Liver (tissue), 9 donors: Measurements from ENCODE around the gene MYO18A. TPM values are rescaled to one million over a fixed set of nuclear protein-coding genes. Genes with fewer than 3 reads are reported as not detected.

ENCODE experiments used
- DNase-seq: peaks from one replicate; pipeline ENCODE4 v3.0.0-alpha.2; 2017; ENCODE audit warnings: low spot score
- H3K27ac ChIP-seq, 2 donors: one replicate each; pipeline ENCODE4 v1.7.0; 2013; ENCODE audit warnings: inconsistent platforms in 2 of 2, low read length in 2 of 2, control low read depth in 1 of 2, low read depth in 1 of 2, mild to moderate bottlenecking in 1 of 2
- H3K27me3 ChIP-seq, 4 donors: one replicate each; pipeline versions ENCODE4 v1.6.1 to v1.7.0; 2013; ENCODE audit warnings: low read length in 3 of 4, inconsistent platforms in 1 of 4, mild to moderate bottlenecking in 1 of 4, moderate library complexity in 1 of 4; ENCODE audit not compliant: control insufficient read depth in 4 of 4, insufficient read depth in 4 of 4
- H3K36me3 ChIP-seq, 4 donors: one replicate each; pipeline versions ENCODE4 v1.6.1 to v1.7.0; 2013; ENCODE audit warnings: low read length in 3 of 4, mild to moderate bottlenecking in 3 of 4, low read depth in 1 of 4, moderate library complexity in 1 of 4; ENCODE audit not compliant: control insufficient read depth in 4 of 4, insufficient read depth in 3 of 4
- H3K4me1 ChIP-seq, 4 donors: one replicate each; pipeline versions ENCODE4 v1.6.1 to v1.7.0; 2013; ENCODE audit warnings: low read length in 3 of 4, mild to moderate bottlenecking in 3 of 4, moderate library complexity in 1 of 4; ENCODE audit not compliant: control insufficient read depth in 4 of 4, insufficient read depth in 4 of 4
- H3K4me3 ChIP-seq, 3 donors: one replicate each; pipeline versions ENCODE4 v1.6.1 to v1.7.0; 2013; ENCODE audit warnings: low read length in 3 of 3, control low read depth in 1 of 3, low read depth in 1 of 3, mild to moderate bottlenecking in 1 of 3
- H3K9ac ChIP-seq, 2 donors: one replicate each; pipeline ENCODE4 v1.7.0; 2013; ENCODE audit warnings: low read length in 2 of 2, mild to moderate bottlenecking in 2 of 2, moderate library complexity in 2 of 2, control low read depth in 1 of 2, low read depth in 1 of 2
- H3K9me3 ChIP-seq, 4 donors: one replicate each; pipeline versions ENCODE4 v1.6.1 to v1.7.0; 2013; ENCODE audit warnings: low read length in 3 of 4; ENCODE audit not compliant: control insufficient read depth in 4 of 4
- ATF3 ChIP-seq: IDR thresholded peaks from 2 replicates; pipeline ENCODE4 v1.6.1; 2016; ENCODE audit warnings: antibody characterized with exemption
- CTCF ChIP-seq: fragments of 150-350 bp; IDR thresholded peaks from 2 replicates; pipeline ENCODE4 v1.5.1; 2017; ENCODE audit warnings: improper control_type of control experiment, low read depth, low read length; ENCODE audit not compliant: missing input control
- EGR1 ChIP-seq, 2 donors: IDR thresholded peaks; 2 replicates each; pipeline ENCODE4 v1.6.1; 2016 to 2018; ENCODE audit warnings: antibody characterized with exemption in 2 of 2, low read depth in 2 of 2
- FOXA1 ChIP-seq: IDR thresholded peaks from 2 replicates; pipeline ENCODE4 v1.6.1; 2016; ENCODE audit warnings: antibody characterized with exemption
- FOXA2 ChIP-seq: IDR thresholded peaks from 2 replicates; pipeline ENCODE4 v1.6.1; 2016; ENCODE audit warnings: antibody characterized with exemption
- GABPA ChIP-seq, 2 donors: IDR thresholded peaks in 1 of 2; conservative IDR thresholded peaks in 1 of 2; 2 replicates each; pipeline ENCODE4 v1.6.1; 2016; ENCODE audit warnings: antibody characterized with exemption in 2 of 2, mild to moderate bottlenecking in 1 of 2, moderate library complexity in 1 of 2
- HNF4A ChIP-seq, 2 donors: conservative IDR thresholded peaks; 2 replicates each; pipeline ENCODE4 v1.6.1; 2016; ENCODE audit warnings: antibody characterized with exemption in 2 of 2, mild to moderate bottlenecking in 2 of 2
- HNF4G ChIP-seq: IDR thresholded peaks from 2 replicates; pipeline ENCODE4 v1.6.1; 2016; ENCODE audit warnings: antibody characterized with exemption
- JUND ChIP-seq, 2 donors: IDR thresholded peaks; 2 replicates each; pipeline ENCODE4 v1.6.1; 2016; ENCODE audit warnings: antibody characterized with exemption in 2 of 2
- MAX ChIP-seq: IDR thresholded peaks from 2 replicates; pipeline ENCODE4 v1.6.1; 2016; ENCODE audit warnings: antibody characterized with exemption
- NR2F2 ChIP-seq: IDR thresholded peaks from 2 replicates; pipeline ENCODE4 v1.6.1; 2016; ENCODE audit warnings: antibody characterized with exemption
- RAD21 ChIP-seq, 2 donors: IDR thresholded peaks; 2 replicates each; pipeline ENCODE4 v1.6.1; 2016; ENCODE audit warnings: antibody characterized with exemption in 2 of 2, mild to moderate bottlenecking in 2 of 2
- REST ChIP-seq: IDR thresholded peaks from 2 replicates; pipeline ENCODE4 v1.6.1; 2016; ENCODE audit warnings: antibody characterized with exemption, mild to moderate bottlenecking
- RXRA ChIP-seq, 2 donors: IDR thresholded peaks; 2 replicates each; pipeline ENCODE4 v1.6.1; 2017 to 2018; ENCODE audit warnings: antibody characterized with exemption in 2 of 2, mild to moderate bottlenecking in 1 of 2
- SP1 ChIP-seq: IDR thresholded peaks from 2 replicates; pipeline ENCODE4 v1.6.1; 2018; ENCODE audit warnings: antibody characterized with exemption, mild to moderate bottlenecking
- TAF1 ChIP-seq: conservative IDR thresholded peaks from 2 replicates; pipeline ENCODE4 v1.6.1; 2016; ENCODE audit warnings: antibody characterized with exemption, mild to moderate bottlenecking
- YY1 ChIP-seq: IDR thresholded peaks from 2 replicates; pipeline ENCODE4 v1.6.1; 2016; ENCODE audit warnings: antibody characterized with exemption, mild to moderate bottlenecking
- ZBTB33 ChIP-seq: IDR thresholded peaks from 2 replicates; pipeline ENCODE4 v1.6.1; 2016; ENCODE audit warnings: antibody characterized with exemption
- WGBS: extraction: QIAGEN DNeasy Blood & Tissue Kit; methylation state at CpG from one replicate; pipeline ENCODE4 v1.1.7; 2013; 5-methylcytosine and 5-hydroxymethylcytosine counted together
- polyA plus RNA-seq, 2 donors: library from polyadenylated mRNA; stranded (reverse) in 1 of 2; unstranded in 1 of 2; fragments of 200-250 nt in 1 of 2; fragments of >200 nt in 1 of 2; fragmentation: Nextera tagmentation in 1 of 2; extraction: Ambion mirVana in 1 of 2; gene quantifications; one replicate each; pipeline versions ENCODE4 v1.2.1 to v1.2.3, GENCODE V29; 2013 to 2015
- total RNA-seq, 2 donors: library from RNA; depleted of rRNA; stranded (reverse); fragments of >200 nt; gene quantifications; one replicate each; pipeline ENCODE4 v1.2.3, GENCODE V29; 2014
- donor health status: healthy.
- donor health status: healthy.
- donor health status: healthy.
- donor health status: healthy.
- donor health status: healthy.

Gene MYO18A
- total and polyA plus RNA-seq, 4 donors, result 26.3 to 81.6 (median 37.3) TPM

GRCh38 chr17:29090108-29090507 is 90.1 kb downstream of the MYO18A start:
- TF ChIP-seq FOXA2 (no peak), SP1 (no peak), HNF4A (conservative IDR thresholded peaks at IDR 0.05) (no peak), ATF3 (no peak), JUND (IDR thresholded peaks at IDR 0.05) (no peak), NR2F2 (no peak), HNF4G (no peak), YY1 (no peak), MAX (no peak), FOXA1 (no peak), TAF1 (no peak), REST (no peak), EGR1 (IDR thresholded peaks at IDR 0.05; ENCODE audit: low read depth in 2 of 2) (no peak)
- DNase-seq, result no peak
- Histone ChIP-seq H3K4me1 (no peaks in the 10 kb centered on the region), H3K9me3 (no peaks in the 10 kb centered on the region), H3K27ac (no peak overlapping the region), H3K9ac (no peak overlapping the region), H3K27me3 (no peaks in the 10 kb centered on the region), H3K4me3 (no peak overlapping the region), H3K36me3 (peaks cover 28 to 93% (median 82%) of the 10 kb centered on the region in 4 donors)
- 94% methylated on average over 4 of the region's 4 CpGs for WGBS

- Histone ChIP-seq H3K4me3 (no peak overlapping the region), H3K9ac (no peak overlapping the region), H3K27me3 (no peaks in the 10 kb centered on the region), H3K4me1 (no peaks in the 10 kb centered on the region), H3K27ac (no peak overlapping the region), H3K9me3 (no peaks in the 10 kb centered on the region), H3K36me3 (peaks cover 24 to 93% (median 83%) of the 10 kb centered on the region in 4 donors)
- DNase-seq, result no peak
- WGBS, result 90% methylated on average over 20 of the region's 20 CpGs
- TF ChIP-seq ATF3 (no peak), FOXA1 (no peak), NR2F2 (no peak), REST (no peak), HNF4A (conservative IDR thresholded peaks at IDR 0.05) (no peak), RAD21 (IDR thresholded peaks at IDR 0.05) (no peak), EGR1 (IDR thresholded peaks at IDR 0.05; ENCODE audit: low read depth in 2 of 2) (no peak), TAF1 (no peak), JUND (IDR thresholded peaks at IDR 0.05) (no peak), GABPA (IDR thresholded peaks at IDR 0.05 in 1 of 2, conservative IDR thresholded peaks at IDR 0.05 in 1 of 2) (no peak), CTCF (no peak), FOXA2 (no peak), RXRA (IDR thresholded peaks at IDR 0.05) (no peak), HNF4G (no peak), MAX (no peak), SP1 (no peak), ZBTB33 (no peak), YY1 (no peak)
These were observed 90.6 kb downstream of the MYO18A start for GRCh38 chr17:29089601-29090044.
